ENCODE data around the gene S100P.
A peak's percentile ranks its signal among the peaks of the same experiment; 100 is the strongest.
"Not testable (repeated sequence)": the region's sequence is repeated elsewhere in the genome, so short reads cannot be mapped to it uniquely, and the experiment has no call there.

Gene S100P

DNA sequence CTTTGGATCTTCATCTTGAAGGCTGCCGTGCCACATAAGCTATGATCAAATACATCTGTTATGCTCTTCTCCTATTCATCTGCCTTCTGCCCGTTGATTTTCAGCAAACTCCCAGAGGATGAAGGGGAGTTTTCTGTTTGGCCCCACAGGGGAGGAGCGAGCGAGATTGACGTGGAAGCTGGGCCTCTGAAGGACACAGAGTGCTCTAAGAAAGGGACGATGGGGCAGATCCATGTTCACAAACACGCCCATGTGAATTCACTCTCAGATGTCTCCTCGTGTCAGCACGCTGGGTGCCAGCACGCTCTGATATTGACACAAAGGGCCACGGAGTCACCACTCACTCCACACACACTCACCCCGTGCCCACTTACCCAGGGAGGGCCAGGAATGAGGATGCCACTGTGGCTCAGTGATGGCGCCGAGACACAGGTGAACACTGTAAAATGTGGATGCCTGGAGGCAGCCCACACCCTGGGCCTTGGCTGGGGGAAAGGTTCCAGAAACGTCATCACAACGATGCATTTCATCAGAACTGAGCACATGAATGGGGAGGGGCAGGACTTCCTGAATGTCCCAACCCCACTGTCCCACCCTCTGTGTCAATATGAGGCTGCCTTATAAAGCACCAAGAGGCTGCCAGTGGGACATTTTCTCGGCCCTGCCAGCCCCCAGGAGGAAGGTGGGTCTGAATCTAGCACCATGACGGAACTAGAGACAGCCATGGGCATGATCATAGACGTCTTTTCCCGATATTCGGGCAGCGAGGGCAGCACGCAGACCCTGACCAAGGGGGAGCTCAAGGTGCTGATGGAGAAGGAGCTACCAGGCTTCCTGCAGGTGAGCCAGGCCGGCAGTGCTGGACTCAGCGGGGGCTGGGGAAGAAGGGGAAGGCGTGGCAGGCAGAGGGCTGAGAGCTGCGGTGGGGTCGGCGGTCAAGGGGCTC lies at the start of gene S100P:
S100P (plus strand) TSS at position 648 of the 946 bp plus-strand sequence; CDS start at position 703, 55 bp downstream.
- H3K4me3 ChIP-seq: peak within 1 kb of the TSS in 1 of 7 experiments; percentile 23
- peak within 1 kb of the TSS in 18 of 21 experiments; percentile 10 to 94 (median 62) for H3K27ac ChIP-seq

DNA sequence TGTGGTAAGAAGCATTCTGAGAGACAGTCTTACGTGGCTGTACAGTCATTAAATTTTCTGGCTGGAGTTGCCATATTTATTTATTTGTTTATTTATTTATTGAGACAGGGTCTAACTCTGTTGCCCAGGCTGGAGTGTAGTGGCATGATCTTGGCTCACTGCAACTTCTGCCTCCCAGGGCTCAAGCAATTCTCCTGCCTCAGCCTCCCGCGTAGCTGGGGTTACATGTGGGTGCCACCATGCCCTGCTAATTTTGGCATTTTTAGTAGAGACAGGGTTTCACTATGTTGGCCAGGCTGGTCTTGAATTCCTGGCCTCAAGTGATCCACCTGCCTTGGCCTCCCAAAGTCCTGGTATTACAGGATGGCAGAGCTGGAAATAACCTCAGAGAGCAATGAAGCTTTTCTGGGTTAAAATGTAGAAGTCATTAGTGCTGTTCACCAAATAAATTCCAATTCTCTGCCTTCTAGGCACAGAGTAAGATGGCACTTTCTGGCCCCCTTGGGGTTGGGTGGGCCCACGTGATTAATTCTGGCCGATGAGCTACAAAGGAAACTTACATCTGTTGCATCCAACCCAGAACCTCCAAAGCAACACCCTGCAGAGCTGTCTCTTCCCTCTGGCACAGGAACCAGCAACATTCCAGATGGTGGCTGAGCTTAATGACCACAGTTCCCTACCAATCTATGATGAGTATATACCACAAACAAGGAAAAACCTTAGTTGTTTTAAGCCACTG lies 48.7 kb upstream of the S100P start:
- no peak overlapping the region for H3K27ac ChIP-seq
- no peak overlapping the region for H3K4me3 ChIP-seq

- Histone ChIP-seq H3K27ac (no peak overlapping the region), H3K4me3 (no peak overlapping the region)
Measured at GRCh38 chr4:6647169-6647568, 46.5 kb upstream of the S100P start.

- no peak overlapping the region for H3K27ac ChIP-seq
- no peak overlapping the region for H3K4me3 ChIP-seq
Measured at GRCh38 chr4:6647582-6648230, 46.0 kb upstream of the S100P start.

- H3K27ac ChIP-seq: no peak overlapping the region
- H3K4me3 ChIP-seq: no peak overlapping the region
Measured at GRCh38 chr4:6649216-6649615, 44.5 kb upstream of the S100P start.

DNA sequence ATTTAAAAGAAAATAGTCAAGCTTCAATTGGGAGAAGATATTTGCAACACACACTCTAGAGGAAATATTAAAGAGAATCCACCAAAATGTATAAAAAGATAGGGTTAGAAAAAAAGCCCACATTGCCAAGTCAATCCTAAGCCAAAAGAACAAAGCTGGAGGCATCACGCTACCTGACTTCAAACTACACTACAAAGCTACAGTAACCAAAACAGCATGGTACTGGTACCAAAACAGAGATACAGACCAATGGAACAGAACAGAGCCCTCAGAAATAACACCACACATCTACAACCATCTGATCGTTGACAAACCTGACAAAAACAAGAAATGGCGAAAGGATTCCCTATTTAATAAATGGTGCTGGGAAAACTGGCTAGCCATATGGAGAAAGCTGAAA lies 39.5 kb upstream of the S100P start:
- H3K4me3 ChIP-seq, H3K27ac ChIP-seq: not testable (repeated sequence)

- not testable (repeated sequence) for H3K4me3 ChIP-seq, H3K27ac ChIP-seq
Measured at GRCh38 chr4:6655291-6655690, 38.4 kb upstream of the S100P start.

DNA sequence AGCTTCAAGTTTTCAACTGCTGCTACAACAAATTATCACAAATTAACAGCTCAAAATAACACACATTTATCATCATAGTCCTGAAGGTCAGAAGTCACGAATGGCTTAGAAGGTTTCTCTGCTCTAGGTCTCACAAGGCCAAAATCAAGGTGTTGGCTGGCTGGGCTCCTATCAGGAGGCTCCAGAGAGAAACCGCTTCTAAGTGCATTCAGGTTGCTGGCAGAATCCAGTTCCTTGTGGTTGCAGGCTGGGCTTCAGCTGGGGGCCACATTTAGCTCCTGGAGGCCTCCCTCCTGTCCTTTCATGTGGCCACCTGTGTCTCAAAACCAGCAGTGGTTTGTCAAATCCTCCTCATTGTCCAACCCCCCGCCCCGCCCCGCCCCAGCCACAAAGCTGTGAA lies 37.8 kb upstream of the S100P start:
- Histone ChIP-seq H3K4me3 (no peak overlapping the region), H3K27ac (no peak overlapping the region)

DNA sequence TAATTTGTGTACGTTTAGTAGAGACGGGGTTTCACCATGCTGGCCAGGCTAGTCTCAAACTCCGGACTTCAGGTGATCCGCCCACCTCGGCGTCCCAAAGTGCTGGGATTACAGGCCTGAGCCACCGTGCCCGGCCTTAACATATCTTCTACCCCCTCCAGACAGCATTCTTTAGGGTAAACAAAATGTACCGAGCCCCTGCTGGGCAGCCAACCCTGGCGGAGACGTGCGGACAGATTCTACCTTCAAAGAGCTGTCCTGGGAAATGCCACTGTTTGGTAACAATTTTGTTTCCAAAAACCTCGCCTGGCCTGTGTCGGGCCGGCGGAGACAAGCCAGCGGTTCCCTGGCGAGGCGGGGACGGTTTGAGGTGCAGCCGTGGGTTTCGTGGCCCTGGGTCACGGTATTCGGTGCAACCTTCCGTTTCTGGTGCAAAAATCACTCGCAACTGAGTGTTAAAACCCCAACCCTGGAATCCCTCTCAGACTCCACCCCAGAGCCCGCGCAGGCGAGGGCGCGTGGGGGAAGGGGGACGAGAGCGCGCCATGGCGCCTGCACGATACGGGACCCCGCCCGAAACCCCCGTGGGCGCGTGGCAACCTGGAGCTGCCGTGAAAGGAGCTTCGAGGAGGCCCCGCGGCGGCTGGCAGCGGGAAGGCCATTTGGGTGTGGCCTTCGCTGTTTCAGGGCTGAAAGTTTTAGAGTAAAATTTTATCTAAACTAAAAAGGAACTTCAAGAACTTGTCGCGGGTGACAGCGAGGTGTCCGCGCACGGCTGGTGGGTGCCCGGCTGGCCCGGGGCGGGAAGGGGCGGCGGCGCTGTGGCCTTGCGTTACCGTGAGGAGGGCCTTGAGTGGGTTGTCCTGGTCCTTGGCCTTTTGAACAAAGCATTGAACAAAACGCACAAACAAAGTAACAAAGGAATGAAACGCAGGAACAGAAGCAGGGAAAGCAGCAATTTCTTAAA lies 36.2 kb upstream of the S100P start:
- no peak overlapping the region for H3K27ac ChIP-seq
- no peak overlapping the region for H3K4me3 ChIP-seq

DNA sequence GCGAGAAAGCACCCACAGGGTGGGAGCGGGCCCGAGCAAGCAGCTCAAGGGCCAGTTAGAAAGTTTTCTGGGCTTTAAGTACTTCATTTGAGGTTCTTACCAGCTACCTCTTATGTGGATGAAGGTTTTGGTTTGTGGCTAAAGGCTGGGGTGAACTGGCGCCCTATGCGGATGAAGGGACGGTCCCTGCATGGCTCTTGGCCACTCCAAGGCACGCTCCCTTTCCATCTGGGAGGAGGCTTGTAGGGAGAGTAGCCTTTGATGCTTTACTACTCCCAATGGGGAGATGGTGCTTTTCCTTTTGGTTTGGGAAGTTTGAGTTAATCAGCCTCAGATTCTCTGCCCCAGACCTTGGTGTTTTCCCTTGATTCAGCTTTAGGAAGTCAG lies 35.5 kb upstream of the S100P start:
- H3K27ac ChIP-seq: peak overlapping the region in 15 of 21 experiments; percentile 18 to 72 (median 44)
- peak overlapping the region in 4 of 7 experiments; percentile 30 to 39 (median 32) for H3K4me3 ChIP-seq

GRCh38 chr4:6658597-6659075 lies 35.0 kb upstream of the S100P start:
- peak overlapping the region; percentile 26 to 39 (median 30) for H3K4me3 ChIP-seq
- peak overlapping the region in 17 of 21 experiments; percentile 7 to 72 (median 44) for H3K27ac ChIP-seq

GRCh38 chr4:6659897-6660296 lies 33.8 kb upstream of the S100P start:
- H3K4me3 ChIP-seq: no peak overlapping the region
- H3K27ac ChIP-seq: no peak overlapping the region

DNA sequence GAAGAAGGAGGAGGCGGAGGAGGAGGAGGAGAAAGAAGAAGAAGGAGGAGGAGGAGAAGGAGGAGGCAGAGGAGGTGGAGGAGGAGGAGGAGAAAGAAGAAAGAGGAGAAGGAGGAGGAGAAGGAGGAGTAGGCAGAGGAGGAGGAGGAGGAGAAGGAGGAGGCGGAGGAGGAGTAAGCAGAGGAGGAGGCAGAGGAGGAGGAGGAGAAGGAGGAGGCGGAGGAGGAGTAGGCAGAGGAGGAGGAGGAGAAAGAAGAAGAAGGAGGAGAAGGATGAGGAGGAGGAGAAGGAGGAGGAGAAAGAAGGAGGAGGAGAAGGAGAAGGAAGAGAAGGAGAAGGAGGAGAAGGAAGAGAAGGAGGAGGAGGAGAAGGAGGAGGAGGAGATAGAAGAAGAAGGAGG lies 33.2 kb upstream of the S100P start:
- no peak overlapping the region for H3K4me3 ChIP-seq
- no peak overlapping the region for H3K27ac ChIP-seq

GRCh38 chr4:6662591-6662990 lies 31.1 kb upstream of the S100P start:
- Histone ChIP-seq H3K4me3 (no peak overlapping the region), H3K27ac (no peak overlapping the region)

GRCh38 chr4:6663596-6664393 lies 29.9 kb upstream of the S100P start:
- peak overlapping the region in 4 of 21 experiments; percentile 2 to 71 (median 48) for H3K27ac ChIP-seq

DNA sequence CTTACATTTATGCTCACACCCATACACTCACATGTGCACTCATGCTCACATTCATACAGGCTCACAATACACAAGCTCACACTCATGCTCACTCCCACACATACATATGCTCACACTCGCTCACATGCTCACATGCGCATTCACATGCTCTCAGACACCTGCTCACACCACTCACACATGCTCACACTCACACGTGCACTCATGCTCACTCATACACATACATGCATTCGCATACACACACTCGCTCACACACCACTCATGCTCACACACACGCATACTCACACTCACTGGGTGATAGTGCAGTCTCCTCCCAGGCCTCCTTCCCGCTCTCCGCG lies 28.4 kb upstream of the S100P start:
- H3K27ac ChIP-seq: no peak overlapping the region
- no peak overlapping the region for H3K4me3 ChIP-seq

More at GRCh38 chr4:6663596-6664393, 29.9 kb upstream of the S100P start:
- H3K4me3 ChIP-seq: peak overlapping the region in 3 of 7 experiments; percentile 3 to 26 (median 4)

DNA sequence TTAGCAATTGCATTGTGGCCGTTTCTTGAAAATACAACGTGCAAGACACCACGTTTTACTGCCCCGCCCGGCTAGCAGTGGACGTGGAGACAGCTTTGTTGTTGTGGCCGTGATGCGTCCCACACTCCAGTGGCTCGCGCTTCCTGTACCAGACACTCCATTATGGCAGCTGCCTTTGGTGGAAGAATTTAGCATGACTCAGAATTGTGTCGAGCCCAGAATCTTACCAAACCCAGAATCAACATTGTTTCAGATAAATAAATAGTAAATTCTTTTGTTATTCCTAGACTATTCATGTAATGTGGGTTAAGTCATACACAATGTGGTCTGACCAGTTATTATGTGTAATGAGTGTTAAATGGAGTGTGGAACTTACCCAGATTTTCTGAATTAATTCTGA lies 25.3 kb upstream of the S100P start:
- Histone ChIP-seq H3K27ac (no peak overlapping the region), H3K4me3 (no peak overlapping the region)

DNA sequence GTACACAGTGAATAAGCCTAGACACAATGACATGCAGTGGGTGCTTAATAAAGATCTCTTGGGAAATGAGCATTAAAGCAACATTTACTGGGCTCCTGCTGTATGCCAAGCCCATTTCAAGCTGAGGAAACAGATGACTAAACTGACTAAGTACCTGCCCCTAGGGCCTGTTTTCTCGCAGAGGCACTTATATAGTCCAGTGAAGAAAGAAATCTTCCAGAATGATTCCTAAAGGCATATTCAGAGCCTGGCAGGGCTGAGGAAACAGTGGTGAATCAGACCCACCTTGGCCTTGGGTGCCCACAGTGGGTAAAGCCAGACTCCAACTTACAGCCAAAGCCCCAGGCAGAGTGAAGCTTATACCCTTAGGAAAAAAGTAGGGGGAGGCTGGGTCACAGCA lies 22.0 kb upstream of the S100P start:
- Histone ChIP-seq H3K27ac (no peak overlapping the region), H3K4me3 (no peak overlapping the region)
